Heart left ventricle (tissue), 13 donors: ENCODE results near the gene ABHD17A.

Experiments used
- POLR2A ChIP-seq, 2 donors: fragments of 450-650 bp; IDR thresholded peaks; one replicate each; pipeline ENCODE4 v1.6.1; 2017; ENCODE audit warnings: antibody characterized with exemption in 2 of 2, mild to moderate bottlenecking in 2 of 2, moderate library complexity in 2 of 2
- TF ChIP-seq, protein P1 (sequence below), 12 donors: fragments of 200-600 bp; sonication (generic) in 4 of 12; IDR thresholded peaks; one replicate each; pipeline versions ENCODE4 v1.5.0 to v1.8.0; 2018 to 2022; ENCODE audit warnings: antibody characterized with exemption in 12 of 12, mild to moderate bottlenecking in 5 of 12
- donor health status: ischemic (EF 13 %, LVEDD 7.1; RV severe dilation, severe dysfunction).
- donor health status: DM: no; HTN: yes; CAD: no.
- donor health status: DM: no; HTN: no; CAD: no.
- donor health status: ischemic (EF 25% LVEDD 6.9; RV normal size, moderate dysfunction).
- donor health status: ischemic (EF 25% LVEDD 5.7; RV mildly dilated, moderate dysfunction).
- donor health status: ischemic (EF 35%, LVEDD 5.7; RV mildly dilated, moderate dysfunction).
- donor health status: nonischemic (EF 11% LVEDD 7.7; RV severe dilation, severe dysfunction).
- donor health status: DM: yes; HTN: yes; CAD: no.
- donor health status: PGD.
- donor health status: ischemic (EF 29% LVEDD 5.4; RV normal size, mild dysfunction).
- donor health status: nonischemic (EF 23%, LVEDD 6.1; RV moderate dilation, normal function).

DNA sequence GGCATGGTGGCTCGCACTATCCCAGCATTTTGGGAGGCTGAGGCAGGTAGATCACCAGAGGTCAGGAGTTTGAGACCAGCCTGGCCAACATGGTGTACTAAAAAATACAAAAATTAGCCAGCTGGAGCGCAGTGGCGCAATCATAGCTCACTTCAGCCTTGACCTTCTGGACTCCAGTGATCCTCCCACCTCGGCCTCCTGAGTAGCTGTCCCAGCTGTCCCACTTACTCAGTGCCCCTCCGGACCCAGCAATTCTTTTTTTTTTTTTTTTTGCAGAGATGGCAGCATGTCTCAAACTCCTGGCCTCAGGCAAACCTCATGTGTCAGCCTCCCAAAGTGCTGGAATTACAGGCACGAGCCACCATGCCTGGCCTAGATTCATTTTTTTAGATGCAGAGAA lies 17.6 kb upstream of the ABHD17A start:
- TF ChIP-seq, protein P1, sequence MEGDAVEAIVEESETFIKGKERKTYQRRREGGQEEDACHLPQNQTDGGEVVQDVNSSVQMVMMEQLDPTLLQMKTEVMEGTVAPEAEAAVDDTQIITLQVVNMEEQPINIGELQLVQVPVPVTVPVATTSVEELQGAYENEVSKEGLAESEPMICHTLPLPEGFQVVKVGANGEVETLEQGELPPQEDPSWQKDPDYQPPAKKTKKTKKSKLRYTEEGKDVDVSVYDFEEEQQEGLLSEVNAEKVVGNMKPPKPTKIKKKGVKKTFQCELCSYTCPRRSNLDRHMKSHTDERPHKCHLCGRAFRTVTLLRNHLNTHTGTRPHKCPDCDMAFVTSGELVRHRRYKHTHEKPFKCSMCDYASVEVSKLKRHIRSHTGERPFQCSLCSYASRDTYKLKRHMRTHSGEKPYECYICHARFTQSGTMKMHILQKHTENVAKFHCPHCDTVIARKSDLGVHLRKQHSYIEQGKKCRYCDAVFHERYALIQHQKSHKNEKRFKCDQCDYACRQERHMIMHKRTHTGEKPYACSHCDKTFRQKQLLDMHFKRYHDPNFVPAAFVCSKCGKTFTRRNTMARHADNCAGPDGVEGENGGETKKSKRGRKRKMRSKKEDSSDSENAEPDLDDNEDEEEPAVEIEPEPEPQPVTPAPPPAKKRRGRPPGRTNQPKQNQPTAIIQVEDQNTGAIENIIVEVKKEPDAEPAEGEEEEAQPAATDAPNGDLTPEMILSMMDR (IDR thresholded peaks at IDR 0.05) = no peak
- no peak for TF ChIP-seq POLR2A (IDR thresholded peaks at IDR 0.05)
